Measurements from ENCODE around the gene S100A2. TPM values are rescaled to one million over a fixed set of nuclear protein-coding genes. Genes with fewer than 3 reads are reported as not detected.

The S100A2 gene
- total RNA-seq, 6 experiments from 2014 or later = not detected

GRCh38 chr1:153556348-153556747, 9.3 kb downstream of the S100A2 start:
- no peaks in the 10 kb centered on the region for H3K4me1 ChIP-seq
- intact Hi-C loops (cut with DNase I) = no loop called here
- H3K27me3 ChIP-seq = no peaks in the 10 kb centered on the region
- H3K36me3 ChIP-seq = no peaks in the 10 kb centered on the region
- ATAC-seq (no peak), DNase-seq (no peak)
- TF ChIP-seq POLR2A (IDR thresholded peaks at IDR 0.05) = no peak
- no peak for TF ChIP-seq CTCF (IDR thresholded peaks at IDR 0.05)
- no peak overlapping the region for H3K27ac ChIP-seq
- H3K9me3 ChIP-seq = no peaks in the 10 kb centered on the region
- 83% methylated on average over 1 of the region's 1 CpG for WGBS (ENCODE audit: insufficient coverage, low coverage, low lambda C conversion rate, missing lambda C conversion rate)
- no peak overlapping the region for H3K4me3 ChIP-seq

GRCh38 chr1:153553830-153554541, 11.7 kb downstream of the S100A2 start:
- Histone ChIP-seq H3K9me3 (no peaks in the 10 kb centered on the region), H3K4me1 (no peaks in the 10 kb centered on the region), H3K27me3 (no peaks in the 10 kb centered on the region), H3K36me3 (no peaks in the 10 kb centered on the region), H3K27ac (no peak overlapping the region), H3K4me3 (no peak overlapping the region)
- TF ChIP-seq CTCF (IDR thresholded peaks at IDR 0.05) (no peak), POLR2A (IDR thresholded peaks at IDR 0.05) (no peak)
- intact Hi-C loops (cut with DNase I) = no loop called here
- no peak for DNase-seq
- 56% methylated on average over 2 of the region's 2 CpGs for whole genome bisulfite sequencing (ENCODE audit: insufficient coverage, low coverage, low lambda C conversion rate, missing lambda C conversion rate)
- ATAC-seq = peak in 1 of 4 donors; percentile 25

- intact Hi-C loops (cut with DNase I) = no loop called here
- H3K4me1 ChIP-seq = no peaks in the 10 kb centered on the region
- H3K36me3 ChIP-seq = no peaks in the 10 kb centered on the region
- 94% methylated on average over 3 of the region's 12 CpGs for WGBS (ENCODE audit: insufficient coverage, low coverage, low lambda C conversion rate, missing lambda C conversion rate)
- no peak for ATAC-seq
- H3K27me3 ChIP-seq = no peaks in the 10 kb centered on the region
- DNase-seq = no peak
- no peak overlapping the region for H3K27ac ChIP-seq
- no peak overlapping the region for H3K4me3 ChIP-seq
- no peaks in the 10 kb centered on the region for H3K9me3 ChIP-seq
- no peak for TF ChIP-seq CTCF (IDR thresholded peaks at IDR 0.05)
Observed at GRCh38 chr1:153553096-153553495, 12.5 kb downstream of the S100A2 start.

GRCh38 chr1:153552335-153552734, 13.3 kb downstream of the S100A2 start:
- no peak overlapping the region for H3K27ac ChIP-seq
- H3K4me3 ChIP-seq = no peak overlapping the region
- DNase-seq (no peak), ATAC-seq (no peak)
- TF ChIP-seq POLR2A (IDR thresholded peaks at IDR 0.05) (no peak), CTCF (IDR thresholded peaks at IDR 0.05) (no peak)
- no peaks in the 10 kb centered on the region for H3K9me3 ChIP-seq
- H3K36me3 ChIP-seq = no peaks in the 10 kb centered on the region
- WGBS (ENCODE audit: insufficient coverage, low coverage, low lambda C conversion rate, missing lambda C conversion rate) = 80% methylated on average over 4 of the region's 8 CpGs
- no peaks in the 10 kb centered on the region for H3K27me3 ChIP-seq
- intact Hi-C loops (cut with DNase I) = no loop called here
- H3K4me1 ChIP-seq = no peaks in the 10 kb centered on the region

Measured in right lobe of liver (tissue), 6 donors.